Right forelimb (tissue), 1 donor: Measurements from ENCODE around the gene STRADB.
"Not testable (repeated sequence)": the region's sequence is repeated elsewhere in the genome, so short reads cannot be mapped to it uniquely, and the experiment has no call there.

ENCODE experiments used
- DNase-seq: peaks from one replicate; pipeline ENCODE4 v3.0.0-alpha.2; 2018

STRADB gene

GRCh38 chr2:201470821-201471731 is 19.5 kb downstream of the STRADB start:
- DNase-seq = no peak

- DNase-seq = no peak
These were observed 20.3 kb downstream of the STRADB start for GRCh38 chr2:201471732-201472393.

- DNase-seq = no peak
These were observed 20.9 kb downstream of the STRADB start for GRCh38 chr2:201472411-201472810.

- DNase-seq = no peak
These were observed 31.0 kb downstream of the STRADB start for GRCh38 chr2:201482543-201482942.

- no peak for DNase-seq
These were observed 31.8 kb downstream of the STRADB start for GRCh38 chr2:201483342-201483741.

- DNase-seq = not testable (repeated sequence)
These were observed 32.2 kb downstream of the STRADB start for GRCh38 chr2:201483758-201484157.

GRCh38 chr2:201484805-201485204 is 33.3 kb downstream of the STRADB start:
- DNase-seq = no peak

GRCh38 chr2:201490291-201490690 is 38.8 kb downstream of the STRADB start:
- DNase-seq = no peak

- no peak for DNase-seq
These were observed 45.2 kb downstream of the STRADB start for GRCh38 chr2:201496785-201497184.

- DNase-seq = no peak
These were observed 49.0 kb downstream of the STRADB start for GRCh38 chr2:201500534-201500933.

- DNase-seq = no peak
These were observed 51.2 kb downstream of the STRADB start for GRCh38 chr2:201502713-201503112.

GRCh38 chr2:201507725-201508124 is 56.2 kb downstream of the STRADB start:
- DNase-seq = no peak

GRCh38 chr2:201513271-201513670 is 61.7 kb downstream of the STRADB start:
- no peak for DNase-seq

GRCh38 chr2:201515573-201516246 is 64.2 kb downstream of the STRADB start:
- no peak for DNase-seq

GRCh38 chr2:201517094-201517493 is 65.6 kb downstream of the STRADB start:
- no peak for DNase-seq

- no peak for DNase-seq
These were observed 68.7 kb downstream of the STRADB start for GRCh38 chr2:201520201-201520600.

GRCh38 chr2:201522965-201523364 is 71.4 kb downstream of the STRADB start:
- no peak for DNase-seq

GRCh38 chr2:201523506-201523905 is 72.0 kb downstream of the STRADB start:
- DNase-seq = no peak
